ENCODE data around the gene LRRC63. TPM values are rescaled to one million over a fixed set of nuclear protein-coding genes. Genes with fewer than 3 reads are reported as not detected.

The LRRC63 gene
- total and polyA plus RNA-seq, 2 of the 4 experiments (the other 2 are of a cell fraction) = not detected

DNA sequence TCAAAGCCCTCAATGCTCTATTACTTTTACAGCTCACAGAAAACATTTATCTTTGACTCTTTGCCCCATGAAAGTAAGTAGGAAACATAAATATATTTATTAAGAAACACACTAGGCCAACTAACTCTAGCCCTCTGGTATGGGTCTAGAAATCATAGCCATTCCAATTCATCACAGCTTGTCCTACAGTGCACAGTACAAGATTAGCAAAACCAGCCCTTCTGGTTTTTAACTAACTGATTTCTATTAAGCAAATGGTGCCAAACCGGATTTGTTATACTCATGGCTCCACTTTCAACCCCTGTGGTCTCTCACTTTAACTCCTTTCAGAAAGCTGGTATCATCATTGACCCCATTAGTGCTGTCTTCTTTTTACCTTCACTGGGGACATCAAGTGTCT lies 5.6 kb upstream of the LRRC63 start:
- H3K9me3 ChIP-seq (ENCODE audit: control insufficient read depth, insufficient read depth, low read length) = no peaks in the 10 kb centered on the region
- H2BK20ac ChIP-seq (ENCODE audit: low read depth, low read length) = no peak overlapping the region
- H3K27me3 ChIP-seq (ENCODE audit: control insufficient read depth, insufficient read depth, low read length) = peaks cover 6% of the 10 kb centered on the region
- no peak overlapping the region for H3K23ac ChIP-seq (ENCODE audit: low read depth, low read length)
- H4K20me1 ChIP-seq (ENCODE audit: insufficient read depth, low read length) = no peaks in the 10 kb centered on the region
- intact Hi-C loops (cut with micrococcal nuclease) (no loop called here), dilution Hi-C loops (cut with HindIII; ENCODE audit: low sequenced_read_pairs, unreplicated experiment) (no loop called here), in situ Hi-C loops (cut with MboI; ENCODE audit: low sequenced_read_pairs) (no loop called here)
- no TSS peak for BruUV-seq (replicated peaks)
- H2AFZ ChIP-seq (replicated peaks; ENCODE audit: low read length, poor library complexity) = no peak overlapping the region
- no peak overlapping the region for H3K18ac ChIP-seq (ENCODE audit: low read depth, low read length)
- no peak overlapping the region for H4K8ac ChIP-seq (ENCODE audit: low read depth in 2 of 2, low read length in 2 of 2)
- ChIA-PET POLR2A (ENCODE audit: unreplicated experiment) (no interaction called here), CTCF (no interaction called here)
- no peak overlapping the region for H3K4me3 ChIP-seq (ENCODE audit: insufficient read depth, low read depth, low read length)
- no peak overlapping the region for H2BK15ac ChIP-seq (ENCODE audit: low read depth, low read length)
- no CpG with 5 or more reads among the region's 1 CpG for WGBS, 2 experiments (ENCODE audit: extremely low coverage in 2 of 2, insufficient read length in 1 of 2)
- H3K9ac ChIP-seq (ENCODE audit: low read depth, low read length) = no peak overlapping the region
- H3K27ac ChIP-seq (ENCODE audit: insufficient read depth, low read length) = no peak overlapping the region
- no peak overlapping the region for H2BK120ac ChIP-seq (ENCODE audit: low read depth, low read length)
- no peak overlapping the region for H3K14ac ChIP-seq (replicated peaks; ENCODE audit: low read depth, low read length)
- H3K36me3 ChIP-seq (ENCODE audit: control insufficient read depth, insufficient read depth, low read length) = no peaks in the 10 kb centered on the region
- H3K4me2 ChIP-seq (ENCODE audit: low read depth, low read length) = no peak overlapping the region
- H3K79me1 ChIP-seq (ENCODE audit: low read depth in 1 of 2, low read length in 2 of 2) = no peaks in the 10 kb centered on the region
- TF ChIP-seq CEBPB (IDR thresholded peaks at IDR 0.05; ENCODE audit: low read depth, low read length) = no peak
- TF ChIP-seq USF2 (IDR thresholded peaks at IDR 0.05; ENCODE audit: low read depth, low read length) = no peak
- TF ChIP-seq MXI1 (IDR thresholded peaks at IDR 0.05; ENCODE audit: borderline replicate concordance, low read depth, low read length) = no peak
- no peak for TF ChIP-seq CHD1 (IDR thresholded peaks at IDR 0.05; ENCODE audit: low read depth, low read length)
- TF ChIP-seq BHLHE40 (IDR thresholded peaks at IDR 0.05; ENCODE audit: low read depth, low read length) = no peak
- no peak for TF ChIP-seq FOS (IDR thresholded peaks at IDR 0.05; ENCODE audit: low read depth, low read length)
- TF ChIP-seq MAFK (IDR thresholded peaks at IDR 0.05; ENCODE audit: low read depth, low read length) = no peak
- no peak for TF ChIP-seq NFE2L2 (IDR thresholded peaks at IDR 0.05; ENCODE audit: low read depth, low read length)
- no peak for TF ChIP-seq POLR2A (IDR thresholded peaks at IDR 0.05; ENCODE audit: low read depth, low read length)
- TF ChIP-seq SMC3 (IDR thresholded peaks at IDR 0.05; ENCODE audit: low read depth, low read length) = no peak
- DNase-seq (no peak), ATAC-seq (ENCODE audit: low read depth) (no peak)
- H4K5ac ChIP-seq (ENCODE audit: low read depth, low read length) = no peak overlapping the region
- H4K91ac ChIP-seq (ENCODE audit: insufficient read depth, low read depth, low read length) = no peak overlapping the region
- H2AK9ac ChIP-seq (replicated peaks; ENCODE audit: low read depth, low read length, poor library complexity) = no peak overlapping the region
- H3K4me1 ChIP-seq (ENCODE audit: control insufficient read depth, insufficient read depth, low read length) = no peaks in the 10 kb centered on the region
- no peak overlapping the region for H3K56ac ChIP-seq (ENCODE audit: extremely low read depth, insufficient read depth, low read length)
- no peak overlapping the region for H2AK5ac ChIP-seq (ENCODE audit: low read depth, low read length)
- no peak overlapping the region for H2BK5ac ChIP-seq (ENCODE audit: low read depth, low read length, poor library complexity, severe bottlenecking)
- H3K9me1 ChIP-seq (ENCODE audit: insufficient read depth, low read length) = no peaks in the 10 kb centered on the region
- no peak overlapping the region for H3K4ac ChIP-seq (ENCODE audit: low read depth, low read length)
